Mononuclear cell (primary cell): Measurements from ENCODE around the gene PSME3IP1. TPM values are rescaled to one million over a fixed set of nuclear protein-coding genes. Genes with fewer than 3 reads are reported as not detected.

Experiments used
- total RNA-seq: library from RNA; depleted of rRNA; stranded (reverse); fragments of >200 nt; gene quantifications from one replicate; pipeline ENCODE4 v1.2.3, GENCODE V29; 2012

PSME3IP1 gene
- total RNA-seq, 1 donor = 75.2 TPM

Other genes starting within 250 kb of the PSME3IP1 start
- 0.52 TPM for gene CETP, start 224.1 kb downstream of the PSME3IP1 start, total RNA-seq
- gene NLRC5, start 196.5 kb downstream of the PSME3IP1 start, total RNA-seq = 246 TPM
- 13.3 TPM for gene CPNE2, start 93.5 kb downstream of the PSME3IP1 start, total RNA-seq
- 25.4 TPM for gene RSPRY1, start 290 bp upstream of the PSME3IP1 start, total RNA-seq
- gene ARL2BP, start 59.2 kb upstream of the PSME3IP1 start, total RNA-seq = 61.5 TPM
- gene PLLP, start 98.6 kb upstream of the PSME3IP1 start, total RNA-seq = 0.63 TPM
- not detected for gene CCL22, start 172.7 kb upstream of the PSME3IP1 start, total RNA-seq
- not detected for gene CX3CL1, start 186.5 kb upstream of the PSME3IP1 start, total RNA-seq
- not detected for gene CCL17, start 218.7 kb upstream of the PSME3IP1 start, total RNA-seq